ENCODE measurements around the gene TRIM52. TPM values are rescaled to one million over a fixed set of nuclear protein-coding genes. Genes with fewer than 3 reads are reported as not detected.

TRIM52 gene
- total and polyA plus RNA-seq, 10 of the 15 experiments (the other 5 are each of a cell fraction or from before 2014, with no cell fraction given) = 1.4 to 24.3 (median 8.1) TPM

DNA sequence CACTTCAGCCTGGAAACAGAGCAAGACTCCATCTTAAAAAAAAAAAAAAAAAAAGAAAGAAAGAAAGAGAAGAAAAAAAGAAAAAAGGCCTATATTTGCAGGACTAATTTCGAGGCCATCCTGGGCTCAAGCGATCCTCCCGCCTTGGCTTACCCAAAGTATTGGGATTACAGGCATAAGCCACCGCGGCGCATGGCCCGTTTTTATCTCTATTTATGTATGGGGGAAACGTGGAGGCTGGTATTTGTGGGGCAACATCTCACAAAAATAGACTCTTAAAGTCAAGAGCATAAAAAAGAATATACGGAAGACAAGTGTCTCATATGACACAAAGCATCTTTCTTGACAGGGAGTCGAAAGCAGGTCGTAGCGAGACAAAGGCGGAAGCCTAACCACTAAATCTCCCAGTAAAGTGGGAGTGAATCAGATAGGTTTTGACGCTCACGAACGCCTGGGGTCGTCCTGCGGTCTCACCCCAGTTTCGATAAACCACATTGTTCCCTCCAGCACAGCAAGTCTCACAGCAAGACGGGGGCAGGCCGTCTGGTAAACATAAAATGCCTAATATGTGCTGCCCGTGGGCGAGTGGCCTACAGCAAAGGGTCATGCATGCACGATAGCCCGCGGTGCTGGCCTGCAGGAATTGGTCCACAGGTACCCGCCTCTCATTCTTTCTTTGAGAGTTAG, 39.7 kb downstream of the TRIM52 start:
- Histone ChIP-seq H2AFZ (ENCODE audit: control insufficient read depth, low read depth, low read length) (peak overlapping the region; percentile 1; the same call in 1 of the 2 replicates), H4K20me1 (ENCODE audit: control insufficient read depth, insufficient read depth) (no peaks in the 10 kb centered on the region), H3K27me3 (replicated peaks in 1 of 2; ENCODE audit: control insufficient read depth in 2 of 2, insufficient read depth in 2 of 2, low read length in 1 of 2) (no peaks in the 10 kb centered on the region), H3K4me3 (peak overlapping the region; percentile 29; the same call in 1 of the 2 replicates), H3K9me3 (replicated peaks; ENCODE audit: control insufficient read depth, insufficient read depth, low read length) (no peaks in the 10 kb centered on the region), H3K4me2 (ENCODE audit: control insufficient read depth, insufficient read depth) (peak overlapping the region; percentile 92), H3K4me1 (ENCODE audit: control insufficient read depth, insufficient read depth, low read length) (peaks cover 20% of the 10 kb centered on the region), H3K9ac (ENCODE audit: control insufficient read depth, insufficient read depth, low read length) (peak overlapping the region; percentile 81; the same call in 1 of the 2 replicates), H3K27ac (ENCODE audit: control insufficient read depth, insufficient read depth) (peak overlapping the region; percentile 95), H3K36me3 (ENCODE audit: control insufficient read depth in 2 of 2, insufficient read depth in 2 of 2, low read length in 1 of 2) (no peaks in the 10 kb centered on the region), H3K79me2 (ENCODE audit: control insufficient read depth, insufficient read depth, low read length) (peaks cover 21% of the 10 kb centered on the region)
- BruUV-seq (replicated peaks) = no TSS peak
- no peak for ATAC-seq
- FAIRE-seq = no peak
- CTCF ChIA-PET = interaction anchor here (0.8 to 2.6 kb wide), 2 partner anchors 36 to 40 kb away, joined by 3 to 12 read pairs; partner anchors contain the start of gene TRIM52
- in situ Hi-C loops (cut with MboI) = no loop called here
- intact Hi-C loops (cut with micrococcal nuclease; ENCODE audit: unreplicated experiment) = no loop called here
- POLR2A ChIA-PET = interaction anchor here (1.1 to 5.1 kb wide), 7 partner anchors 14 to 40 kb away, joined by 4 to 36 read pairs (median 8); partner anchors contain the start of genes RACK1 and TRIM52
- RAD21 ChIA-PET (ENCODE audit: unreplicated experiment) = interaction anchor here (1.1 to 2.6 kb wide), 6 partner anchors 14 to 39 kb away, joined by 3 to 25 read pairs (median 5); no protein-coding TSS in a partner anchor
- DNase-seq (ENCODE audit: low read depth, low spot score) = peak; percentile 31
- SMC1A ChIA-PET (ENCODE audit: uncharacterized antibody, unreplicated experiment) = interaction anchor here (0.6 to 1.9 kb wide), 7 partner anchors 13 to 32 kb away, joined by 3 to 10 read pairs (median 5); no protein-coding TSS in a partner anchor
- WGBS (ENCODE audit: insufficient coverage, insufficient replicate concordance, low lambda C conversion rate, missing lambda C conversion rate) = 35% methylated on average over 27 of the region's 27 CpGs
- TF ChIP-seq BHLHE40 (IDR thresholded peaks at IDR 0.05; ENCODE audit: borderline replicate concordance in 1 of 2, low read depth in 2 of 2, low read length in 1 of 2) = no peak
- TF ChIP-seq DPF2 (IDR thresholded peaks at IDR 0.05) = 0 out of 2 replicates have a peak, but pooled peaks have one; percentile 44
- TF ChIP-seq ETV6 (conservative IDR thresholded peaks at IDR 0.05 in 1 of 2, IDR thresholded peaks at IDR 0.05 in 1 of 2; ENCODE audit: borderline replicate concordance in 1 of 2, low read depth in 1 of 2) = 0 out of 4 replicates have a peak, but pooled peaks of 1 of the 2 experiments have one; percentile 18
- TF ChIP-seq, protein P1, sequence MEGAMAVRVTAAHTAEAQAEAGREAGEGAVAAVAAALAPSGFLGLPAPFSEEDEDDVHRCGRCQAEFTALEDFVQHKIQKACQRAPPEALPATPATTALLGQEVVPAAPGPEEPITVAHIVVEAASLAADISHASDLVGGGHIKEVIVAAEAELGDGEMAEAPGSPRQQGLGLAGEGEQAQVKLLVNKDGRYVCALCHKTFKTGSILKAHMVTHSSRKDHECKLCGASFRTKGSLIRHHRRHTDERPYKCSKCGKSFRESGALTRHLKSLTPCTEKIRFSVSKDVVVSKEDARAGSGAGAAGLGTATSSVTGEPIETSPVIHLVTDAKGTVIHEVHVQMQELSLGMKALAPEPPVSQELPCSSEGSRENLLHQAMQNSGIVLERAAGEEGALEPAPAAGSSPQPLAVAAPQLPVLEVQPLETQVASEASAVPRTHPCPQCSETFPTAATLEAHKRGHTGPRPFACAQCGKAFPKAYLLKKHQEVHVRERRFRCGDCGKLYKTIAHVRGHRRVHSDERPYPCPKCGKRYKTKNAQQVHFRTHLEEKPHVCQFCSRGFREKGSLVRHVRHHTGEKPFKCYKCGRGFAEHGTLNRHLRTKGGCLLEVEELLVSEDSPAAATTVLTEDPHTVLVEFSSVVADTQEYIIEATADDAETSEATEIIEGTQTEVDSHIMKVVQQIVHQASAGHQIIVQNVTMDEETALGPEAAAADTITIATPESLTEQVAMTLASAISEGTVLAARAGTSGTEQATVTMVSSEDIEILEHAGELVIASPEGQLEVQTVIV (IDR thresholded peaks at IDR 0.05; ENCODE audit: borderline replicate concordance, partially characterized antibody) = no peak
- no peak for TF ChIP-seq SRF (IDR thresholded peaks at IDR 0.05; ENCODE audit: low read depth in 2 of 2, low read length in 2 of 2)
- no peak for TF ChIP-seq ZSCAN29 (IDR thresholded peaks at IDR 0.05)
- 0 out of 2 replicates have a peak, but pooled peaks have one; percentile 13 for TF ChIP-seq CHD4 (IDR thresholded peaks at IDR 0.05)
- no peak for TF ChIP-seq SMAD5 (IDR thresholded peaks at IDR 0.05; ENCODE audit: low read depth)
- TF ChIP-seq POLR2AphosphoS2 (IDR thresholded peaks at IDR 0.05; ENCODE audit: low read depth, low read length) = no peak
- TF ChIP-seq MTA2 (IDR thresholded peaks at IDR 0.05; ENCODE audit: low read depth) = peak; percentile 18; the same call in 1 of the 2 replicates
- no peak; the same call in 1 of the 2 replicates for TF ChIP-seq IKZF1 (conservative IDR thresholded peaks at IDR 0.05)
- no peak for TF ChIP-seq SUPT20H (IDR thresholded peaks at IDR 0.05; ENCODE audit: borderline replicate concordance, control insufficient read depth, low read depth, low read length)
- TF ChIP-seq, protein P2, sequence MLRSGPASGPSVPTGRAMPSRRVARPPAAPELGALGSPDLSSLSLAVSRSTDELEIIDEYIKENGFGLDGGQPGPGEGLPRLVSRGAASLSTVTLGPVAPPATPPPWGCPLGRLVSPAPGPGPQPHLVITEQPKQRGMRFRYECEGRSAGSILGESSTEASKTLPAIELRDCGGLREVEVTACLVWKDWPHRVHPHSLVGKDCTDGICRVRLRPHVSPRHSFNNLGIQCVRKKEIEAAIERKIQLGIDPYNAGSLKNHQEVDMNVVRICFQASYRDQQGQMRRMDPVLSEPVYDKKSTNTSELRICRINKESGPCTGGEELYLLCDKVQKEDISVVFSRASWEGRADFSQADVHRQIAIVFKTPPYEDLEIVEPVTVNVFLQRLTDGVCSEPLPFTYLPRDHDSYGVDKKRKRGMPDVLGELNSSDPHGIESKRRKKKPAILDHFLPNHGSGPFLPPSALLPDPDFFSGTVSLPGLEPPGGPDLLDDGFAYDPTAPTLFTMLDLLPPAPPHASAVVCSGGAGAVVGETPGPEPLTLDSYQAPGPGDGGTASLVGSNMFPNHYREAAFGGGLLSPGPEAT (IDR thresholded peaks at IDR 0.05; ENCODE audit: low read depth) = no peak
- TF ChIP-seq SREBF1 (IDR thresholded peaks at IDR 0.05; ENCODE audit: low read length) = no peak
- TF ChIP-seq SREBF2 (IDR thresholded peaks at IDR 0.05; ENCODE audit: low read length) = no peak
- TF ChIP-seq MEF2B (IDR thresholded peaks at IDR 0.05; ENCODE audit: partially characterized antibody, poor library complexity, severe bottlenecking) = no peak
- TF ChIP-seq ZNF207 (IDR thresholded peaks at IDR 0.05; ENCODE audit: borderline replicate concordance) = no peak
- TF ChIP-seq HCFC1 (IDR thresholded peaks at IDR 0.05; ENCODE audit: low read length) = no peak
- TF ChIP-seq NR2F1 (conservative IDR thresholded peaks at IDR 0.05) = peak; percentile 78
- TF ChIP-seq MYB (IDR thresholded peaks at IDR 0.05; ENCODE audit: borderline replicate concordance, low read depth, low read length) = no peak

Measured in GM12878 (cell line).